ENCODE results near the gene JARID2.

JARID2 gene

GRCh38 chr6:15264412-15264811, 18.5 kb downstream of the JARID2 start:
- no peak for DNase-seq (ENCODE audit: low read depth in 2 of 2)

- DNase-seq (ENCODE audit: low read depth in 2 of 2) = no peak
Measured at GRCh38 chr6:15264902-15265761, 19.3 kb downstream of the JARID2 start.

- DNase-seq (ENCODE audit: low read depth in 2 of 2) = no peak
Measured at GRCh38 chr6:15265787-15266186, 19.9 kb downstream of the JARID2 start.

DNA sequence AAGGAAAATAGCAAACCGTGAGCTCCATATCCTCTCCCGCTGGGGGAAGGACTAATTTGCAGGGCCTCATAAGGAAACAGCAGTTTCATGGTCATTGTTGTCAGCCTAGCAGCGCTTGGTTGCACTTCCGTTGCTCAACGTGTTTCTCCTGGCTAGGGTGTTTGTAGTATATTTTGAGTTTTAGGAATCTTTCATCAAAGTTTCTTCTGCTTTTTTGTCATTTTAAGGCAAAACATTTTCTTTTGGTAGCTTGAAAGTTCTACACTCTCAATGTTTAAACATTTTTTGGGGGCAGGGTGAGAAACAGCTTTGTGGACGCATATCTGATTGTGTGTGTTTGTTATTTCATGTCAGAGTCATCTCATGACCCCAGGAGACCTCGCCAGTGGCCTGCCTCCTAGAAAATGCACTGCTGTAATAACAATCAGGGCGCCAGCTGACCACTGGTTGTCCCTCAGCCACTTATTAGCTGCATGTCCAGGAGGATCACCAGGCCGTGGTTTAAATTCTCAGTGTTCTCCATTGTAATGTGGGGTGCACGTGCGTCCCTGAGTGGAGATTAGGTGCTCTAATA, 20.6 kb downstream of the JARID2 start:
- no peak for DNase-seq (ENCODE audit: low read depth in 2 of 2)

DNA sequence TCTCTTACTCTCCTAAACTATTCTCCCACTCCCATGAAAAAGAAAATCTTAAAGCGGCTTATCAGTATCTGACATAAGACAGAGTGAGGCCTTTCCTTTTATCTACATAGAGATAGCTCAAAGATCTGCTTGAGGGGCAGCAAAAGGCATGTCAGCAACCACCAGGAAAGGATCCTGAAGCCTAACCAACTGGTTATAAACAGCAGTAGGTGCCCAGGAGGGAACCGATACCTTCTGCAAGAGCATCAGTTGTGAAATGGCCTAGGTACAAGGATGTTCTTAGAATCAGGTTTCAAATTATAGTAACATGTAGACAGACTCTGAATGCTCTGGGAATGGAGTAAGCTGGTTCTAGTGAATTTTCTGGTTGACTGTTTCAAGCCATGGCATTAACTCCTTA, 21.4 kb downstream of the JARID2 start:
- no peak for DNase-seq (ENCODE audit: low read depth in 2 of 2)

DNA sequence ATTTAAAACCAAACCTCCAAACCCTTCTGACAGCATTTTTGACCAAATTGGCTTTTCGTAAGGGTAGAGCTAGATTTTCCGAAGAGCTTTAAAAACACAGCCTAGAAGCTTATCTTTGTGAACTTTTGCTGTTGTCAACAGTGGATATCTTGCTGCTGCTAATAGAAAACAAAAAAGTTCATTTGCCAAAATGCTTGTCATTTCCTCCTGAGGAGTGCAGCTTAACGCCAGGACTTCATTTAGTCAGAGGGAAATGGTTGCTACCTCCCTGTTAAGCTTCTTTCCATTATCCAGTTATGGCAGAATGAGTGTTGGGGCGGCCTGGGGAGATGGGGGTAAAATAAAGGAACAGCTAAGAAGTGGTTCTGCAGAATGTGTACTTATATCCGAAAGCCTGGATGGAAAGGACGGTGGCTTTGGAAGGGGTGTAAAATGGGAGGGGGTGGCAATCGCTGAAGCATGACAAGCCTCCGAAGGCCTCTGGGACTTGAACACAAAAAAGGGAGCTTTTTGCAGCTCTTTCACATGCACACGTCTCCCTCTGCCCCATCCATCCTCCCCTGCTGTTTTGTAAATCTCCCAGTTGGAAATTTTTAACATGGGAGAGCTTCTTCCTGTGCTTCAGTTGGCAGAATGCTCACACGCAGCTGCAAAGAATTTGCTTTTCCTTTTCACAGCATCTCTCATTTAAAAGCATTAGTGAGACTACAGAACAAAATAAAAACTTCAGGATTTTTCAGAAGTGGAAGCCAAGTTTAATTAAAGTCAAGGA, 22.5 kb downstream of the JARID2 start:
- no peak for DNase-seq (ENCODE audit: low read depth in 2 of 2)

GRCh38 chr6:15269011-15269410, 23.1 kb downstream of the JARID2 start:
- no peak for DNase-seq (ENCODE audit: low read depth in 2 of 2)

GRCh38 chr6:15269619-15270018, 23.8 kb downstream of the JARID2 start:
- no peak for DNase-seq (ENCODE audit: low read depth in 2 of 2)

- no peak for DNase-seq (ENCODE audit: low read depth in 2 of 2)
Measured at GRCh38 chr6:15270402-15270801, 24.5 kb downstream of the JARID2 start.

- no peak for DNase-seq (ENCODE audit: low read depth in 2 of 2)
Measured at GRCh38 chr6:15272562-15272961, 26.7 kb downstream of the JARID2 start.

- DNase-seq (ENCODE audit: low read depth in 2 of 2) = no peak
Measured at GRCh38 chr6:15274692-15275387, 29.0 kb downstream of the JARID2 start.

DNA sequence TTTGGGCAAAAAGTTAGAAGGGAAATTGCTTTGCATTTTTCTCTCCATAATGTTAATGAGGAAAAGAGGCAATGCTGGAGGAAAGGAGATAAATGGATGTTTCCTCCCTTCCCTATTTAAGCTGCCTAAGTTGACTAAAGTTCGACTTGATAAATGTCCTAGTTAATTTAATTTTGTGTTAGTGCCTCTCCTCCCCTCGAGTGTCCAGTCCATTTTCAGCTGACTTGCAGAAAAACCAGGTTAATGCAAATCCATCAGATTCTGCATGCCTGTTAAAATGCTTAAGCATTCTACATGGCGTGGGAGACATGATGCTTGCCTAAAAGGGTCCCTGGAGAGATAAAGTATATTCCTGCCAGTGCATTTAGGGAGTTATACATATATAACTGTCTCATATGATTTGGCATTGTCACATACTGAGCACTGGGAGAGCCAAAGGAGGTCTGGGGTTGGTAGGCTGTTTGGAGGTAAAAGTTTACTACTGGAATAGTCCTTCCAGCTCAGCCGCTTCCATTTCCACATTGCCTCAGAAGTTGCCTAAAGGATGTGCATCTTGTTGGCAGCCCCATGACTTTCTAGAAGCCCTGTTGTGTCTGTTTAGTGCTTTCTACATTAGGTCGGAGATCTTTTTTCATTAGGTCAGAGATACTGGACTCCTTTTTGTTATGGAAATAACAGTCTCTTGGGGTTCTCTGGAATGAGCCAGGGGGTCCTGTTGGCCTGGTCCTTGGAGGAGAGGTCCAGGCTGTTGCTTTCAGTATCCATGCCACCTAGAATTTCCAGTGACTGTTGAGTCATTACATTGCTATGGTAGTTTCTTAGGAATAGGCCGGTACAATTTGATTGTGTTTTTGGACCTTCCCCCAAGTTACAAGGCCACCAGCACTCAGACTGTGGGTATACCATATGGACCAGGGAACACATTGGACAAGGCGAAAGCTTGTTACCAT, 30.4 kb downstream of the JARID2 start:
- DNase-seq (ENCODE audit: low read depth in 2 of 2) = no peak

- DNase-seq (ENCODE audit: low read depth in 2 of 2) = no peak
Measured at GRCh38 chr6:15279047-15279661, 33.3 kb downstream of the JARID2 start.

- DNase-seq (ENCODE audit: low read depth in 2 of 2) = no peak
Measured at GRCh38 chr6:15280028-15280427, 34.2 kb downstream of the JARID2 start.

DNA sequence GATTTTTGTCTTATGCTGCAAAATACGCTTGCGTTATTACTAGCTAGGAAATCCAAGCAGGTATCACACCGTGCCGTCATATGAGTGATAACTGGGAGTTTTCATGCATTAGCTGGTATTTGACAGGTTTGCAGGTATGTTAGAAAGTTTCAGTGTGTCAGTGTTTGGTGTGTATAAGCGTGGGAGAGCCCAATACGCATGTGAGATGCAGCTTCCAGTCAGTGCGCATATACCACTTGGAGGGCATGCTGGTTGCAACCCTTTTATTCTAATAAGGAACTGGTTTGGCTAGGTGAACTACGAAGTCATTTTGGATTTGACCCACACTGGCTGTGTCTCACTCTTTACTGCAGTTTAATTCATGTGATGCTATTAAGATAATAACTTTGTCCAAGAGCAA, 35.1 kb downstream of the JARID2 start:
- DNase-seq (ENCODE audit: low read depth in 2 of 2) = no peak

DNA sequence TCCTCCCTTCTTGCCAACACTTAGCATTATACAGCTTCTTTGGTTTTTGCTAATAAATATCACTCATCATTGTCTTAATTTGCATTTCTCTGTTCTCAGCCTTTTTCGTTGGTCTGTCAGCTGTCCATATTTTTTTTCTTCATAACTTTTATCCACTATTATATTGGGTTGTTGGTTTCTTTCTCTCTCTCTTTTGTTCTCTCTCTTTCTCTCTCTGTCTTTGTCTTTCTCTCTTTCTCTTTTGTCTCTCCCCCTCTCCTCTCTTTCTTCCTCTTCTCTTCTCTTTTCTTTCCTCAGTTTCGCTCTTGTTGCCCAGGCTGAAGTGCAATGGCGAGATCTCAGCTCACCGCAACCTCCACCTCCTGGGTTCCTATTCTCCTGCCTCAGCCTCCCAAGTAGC, 36.5 kb downstream of the JARID2 start:
- DNase-seq (ENCODE audit: low read depth in 2 of 2) = no peak

DNA sequence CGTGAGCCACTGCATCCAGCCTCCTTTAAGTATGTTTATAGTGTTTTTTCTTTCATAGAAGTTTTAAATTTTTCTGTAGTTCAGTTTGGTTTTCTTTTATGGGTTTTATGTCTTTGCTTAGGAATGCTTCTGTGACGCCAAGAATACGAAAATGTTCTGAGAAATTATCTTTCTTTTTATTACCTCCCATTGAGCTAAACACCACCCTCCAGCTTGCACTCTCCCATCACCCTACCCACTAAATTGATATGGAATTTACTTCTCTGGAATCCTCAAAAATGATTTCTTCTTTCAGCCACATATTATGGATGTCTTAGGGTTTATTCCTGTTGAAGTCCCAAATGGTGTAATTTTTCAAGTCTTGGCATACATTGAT, 38.1 kb downstream of the JARID2 start:
- DNase-seq (ENCODE audit: low read depth in 2 of 2) = no peak

DNA sequence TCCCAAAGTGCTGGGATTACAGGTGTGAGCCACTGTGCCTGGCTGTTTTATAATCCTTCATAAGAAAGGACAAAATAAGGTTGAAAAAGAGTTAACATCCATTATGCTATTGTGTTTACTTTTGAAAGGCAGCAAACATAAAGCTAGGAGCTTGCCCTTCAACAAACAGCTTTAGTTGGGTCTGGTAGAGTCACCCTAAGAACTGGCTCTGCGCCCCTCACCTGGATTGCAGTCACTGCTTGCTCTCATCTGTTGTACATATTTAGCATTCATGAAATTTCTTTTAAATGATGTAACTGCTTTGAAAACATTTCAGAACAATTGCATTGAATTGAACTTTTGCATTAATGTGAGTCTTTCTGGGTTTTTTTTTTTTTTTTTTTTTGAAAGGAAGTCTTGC, 38.9 kb downstream of the JARID2 start:
- DNase-seq (ENCODE audit: low read depth in 2 of 2) = no peak

- DNase-seq (ENCODE audit: low read depth in 2 of 2) = no peak
Measured at GRCh38 chr6:15285682-15286294, 39.9 kb downstream of the JARID2 start.
